Measurements from ENCODE around the gene CDK2AP2.

GRCh38 chr11:67534070-67534679 is 26.2 kb upstream of the CDK2AP2 start:
- TF ChIP-seq CTCF (IDR thresholded peaks at IDR 0.05; ENCODE audit: low read length) (no peak), EZH2 (IDR thresholded peaks at IDR 0.05; ENCODE audit: borderline replicate concordance, low read length) (no peak)
